ENCODE measurements around the gene PIEZO1.

DNA sequence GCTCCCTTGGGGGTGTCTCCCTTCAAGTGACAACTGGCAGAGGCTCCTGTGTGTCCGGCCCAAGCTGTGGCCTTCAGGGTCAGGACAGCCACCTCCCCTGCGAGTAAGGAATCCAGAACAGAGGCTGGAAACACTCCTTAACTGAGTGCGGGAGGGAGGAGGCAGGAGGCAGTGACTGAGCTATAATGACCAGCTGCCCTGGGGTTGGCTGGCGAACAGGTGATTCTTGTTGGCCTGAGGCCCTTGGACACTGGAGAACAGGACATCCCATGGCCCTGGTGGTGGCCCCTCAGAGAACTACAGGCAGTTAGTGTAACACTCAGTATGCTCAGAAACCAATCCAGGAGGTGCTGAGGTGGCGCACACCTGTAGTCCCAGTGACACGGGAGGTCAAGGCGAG lies 89.3 kb downstream of the PIEZO1 start:
- no peak for TF ChIP-seq FOXP1 (CRISPR knock-in tag; IDR thresholded peaks at IDR 0.05)
- TF ChIP-seq, protein P1, sequence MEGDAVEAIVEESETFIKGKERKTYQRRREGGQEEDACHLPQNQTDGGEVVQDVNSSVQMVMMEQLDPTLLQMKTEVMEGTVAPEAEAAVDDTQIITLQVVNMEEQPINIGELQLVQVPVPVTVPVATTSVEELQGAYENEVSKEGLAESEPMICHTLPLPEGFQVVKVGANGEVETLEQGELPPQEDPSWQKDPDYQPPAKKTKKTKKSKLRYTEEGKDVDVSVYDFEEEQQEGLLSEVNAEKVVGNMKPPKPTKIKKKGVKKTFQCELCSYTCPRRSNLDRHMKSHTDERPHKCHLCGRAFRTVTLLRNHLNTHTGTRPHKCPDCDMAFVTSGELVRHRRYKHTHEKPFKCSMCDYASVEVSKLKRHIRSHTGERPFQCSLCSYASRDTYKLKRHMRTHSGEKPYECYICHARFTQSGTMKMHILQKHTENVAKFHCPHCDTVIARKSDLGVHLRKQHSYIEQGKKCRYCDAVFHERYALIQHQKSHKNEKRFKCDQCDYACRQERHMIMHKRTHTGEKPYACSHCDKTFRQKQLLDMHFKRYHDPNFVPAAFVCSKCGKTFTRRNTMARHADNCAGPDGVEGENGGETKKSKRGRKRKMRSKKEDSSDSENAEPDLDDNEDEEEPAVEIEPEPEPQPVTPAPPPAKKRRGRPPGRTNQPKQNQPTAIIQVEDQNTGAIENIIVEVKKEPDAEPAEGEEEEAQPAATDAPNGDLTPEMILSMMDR (IDR thresholded peaks at IDR 0.05 in 2 of 3, conservative IDR thresholded peaks at IDR 0.05 in 1 of 3; ENCODE audit: insufficient read depth in 2 of 3, low read depth in 1 of 3, low read length in 3 of 3): no peak
- TF ChIP-seq, protein P2, sequence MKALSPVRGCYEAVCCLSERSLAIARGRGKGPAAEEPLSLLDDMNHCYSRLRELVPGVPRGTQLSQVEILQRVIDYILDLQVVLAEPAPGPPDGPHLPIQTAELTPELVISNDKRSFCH (CRISPR knock-in tag; IDR thresholded peaks at IDR 0.05): no peak
- TF ChIP-seq, protein P2 (tag; IDR thresholded peaks at IDR 0.05): no peak
- TF ChIP-seq, protein P3, sequence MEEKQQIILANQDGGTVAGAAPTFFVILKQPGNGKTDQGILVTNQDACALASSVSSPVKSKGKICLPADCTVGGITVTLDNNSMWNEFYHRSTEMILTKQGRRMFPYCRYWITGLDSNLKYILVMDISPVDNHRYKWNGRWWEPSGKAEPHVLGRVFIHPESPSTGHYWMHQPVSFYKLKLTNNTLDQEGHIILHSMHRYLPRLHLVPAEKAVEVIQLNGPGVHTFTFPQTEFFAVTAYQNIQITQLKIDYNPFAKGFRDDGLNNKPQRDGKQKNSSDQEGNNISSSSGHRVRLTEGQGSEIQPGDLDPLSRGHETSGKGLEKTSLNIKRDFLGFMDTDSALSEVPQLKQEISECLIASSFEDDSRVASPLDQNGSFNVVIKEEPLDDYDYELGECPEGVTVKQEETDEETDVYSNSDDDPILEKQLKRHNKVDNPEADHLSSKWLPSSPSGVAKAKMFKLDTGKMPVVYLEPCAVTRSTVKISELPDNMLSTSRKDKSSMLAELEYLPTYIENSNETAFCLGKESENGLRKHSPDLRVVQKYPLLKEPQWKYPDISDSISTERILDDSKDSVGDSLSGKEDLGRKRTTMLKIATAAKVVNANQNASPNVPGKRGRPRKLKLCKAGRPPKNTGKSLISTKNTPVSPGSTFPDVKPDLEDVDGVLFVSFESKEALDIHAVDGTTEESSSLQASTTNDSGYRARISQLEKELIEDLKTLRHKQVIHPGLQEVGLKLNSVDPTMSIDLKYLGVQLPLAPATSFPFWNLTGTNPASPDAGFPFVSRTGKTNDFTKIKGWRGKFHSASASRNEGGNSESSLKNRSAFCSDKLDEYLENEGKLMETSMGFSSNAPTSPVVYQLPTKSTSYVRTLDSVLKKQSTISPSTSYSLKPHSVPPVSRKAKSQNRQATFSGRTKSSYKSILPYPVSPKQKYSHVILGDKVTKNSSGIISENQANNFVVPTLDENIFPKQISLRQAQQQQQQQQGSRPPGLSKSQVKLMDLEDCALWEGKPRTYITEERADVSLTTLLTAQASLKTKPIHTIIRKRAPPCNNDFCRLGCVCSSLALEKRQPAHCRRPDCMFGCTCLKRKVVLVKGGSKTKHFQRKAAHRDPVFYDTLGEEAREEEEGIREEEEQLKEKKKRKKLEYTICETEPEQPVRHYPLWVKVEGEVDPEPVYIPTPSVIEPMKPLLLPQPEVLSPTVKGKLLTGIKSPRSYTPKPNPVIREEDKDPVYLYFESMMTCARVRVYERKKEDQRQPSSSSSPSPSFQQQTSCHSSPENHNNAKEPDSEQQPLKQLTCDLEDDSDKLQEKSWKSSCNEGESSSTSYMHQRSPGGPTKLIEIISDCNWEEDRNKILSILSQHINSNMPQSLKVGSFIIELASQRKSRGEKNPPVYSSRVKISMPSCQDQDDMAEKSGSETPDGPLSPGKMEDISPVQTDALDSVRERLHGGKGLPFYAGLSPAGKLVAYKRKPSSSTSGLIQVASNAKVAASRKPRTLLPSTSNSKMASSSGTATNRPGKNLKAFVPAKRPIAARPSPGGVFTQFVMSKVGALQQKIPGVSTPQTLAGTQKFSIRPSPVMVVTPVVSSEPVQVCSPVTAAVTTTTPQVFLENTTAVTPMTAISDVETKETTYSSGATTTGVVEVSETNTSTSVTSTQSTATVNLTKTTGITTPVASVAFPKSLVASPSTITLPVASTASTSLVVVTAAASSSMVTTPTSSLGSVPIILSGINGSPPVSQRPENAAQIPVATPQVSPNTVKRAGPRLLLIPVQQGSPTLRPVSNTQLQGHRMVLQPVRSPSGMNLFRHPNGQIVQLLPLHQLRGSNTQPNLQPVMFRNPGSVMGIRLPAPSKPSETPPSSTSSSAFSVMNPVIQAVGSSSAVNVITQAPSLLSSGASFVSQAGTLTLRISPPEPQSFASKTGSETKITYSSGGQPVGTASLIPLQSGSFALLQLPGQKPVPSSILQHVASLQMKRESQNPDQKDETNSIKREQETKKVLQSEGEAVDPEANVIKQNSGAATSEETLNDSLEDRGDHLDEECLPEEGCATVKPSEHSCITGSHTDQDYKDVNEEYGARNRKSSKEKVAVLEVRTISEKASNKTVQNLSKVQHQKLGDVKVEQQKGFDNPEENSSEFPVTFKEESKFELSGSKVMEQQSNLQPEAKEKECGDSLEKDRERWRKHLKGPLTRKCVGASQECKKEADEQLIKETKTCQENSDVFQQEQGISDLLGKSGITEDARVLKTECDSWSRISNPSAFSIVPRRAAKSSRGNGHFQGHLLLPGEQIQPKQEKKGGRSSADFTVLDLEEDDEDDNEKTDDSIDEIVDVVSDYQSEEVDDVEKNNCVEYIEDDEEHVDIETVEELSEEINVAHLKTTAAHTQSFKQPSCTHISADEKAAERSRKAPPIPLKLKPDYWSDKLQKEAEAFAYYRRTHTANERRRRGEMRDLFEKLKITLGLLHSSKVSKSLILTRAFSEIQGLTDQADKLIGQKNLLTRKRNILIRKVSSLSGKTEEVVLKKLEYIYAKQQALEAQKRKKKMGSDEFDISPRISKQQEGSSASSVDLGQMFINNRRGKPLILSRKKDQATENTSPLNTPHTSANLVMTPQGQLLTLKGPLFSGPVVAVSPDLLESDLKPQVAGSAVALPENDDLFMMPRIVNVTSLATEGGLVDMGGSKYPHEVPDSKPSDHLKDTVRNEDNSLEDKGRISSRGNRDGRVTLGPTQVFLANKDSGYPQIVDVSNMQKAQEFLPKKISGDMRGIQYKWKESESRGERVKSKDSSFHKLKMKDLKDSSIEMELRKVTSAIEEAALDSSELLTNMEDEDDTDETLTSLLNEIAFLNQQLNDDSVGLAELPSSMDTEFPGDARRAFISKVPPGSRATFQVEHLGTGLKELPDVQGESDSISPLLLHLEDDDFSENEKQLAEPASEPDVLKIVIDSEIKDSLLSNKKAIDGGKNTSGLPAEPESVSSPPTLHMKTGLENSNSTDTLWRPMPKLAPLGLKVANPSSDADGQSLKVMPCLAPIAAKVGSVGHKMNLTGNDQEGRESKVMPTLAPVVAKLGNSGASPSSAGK (IDR thresholded peaks at IDR 0.05): no peak
- TF ChIP-seq MEF2A (IDR thresholded peaks at IDR 0.05; ENCODE audit: control insufficient read depth, low read depth, low read length): no peak
- TF ChIP-seq, protein P4, sequence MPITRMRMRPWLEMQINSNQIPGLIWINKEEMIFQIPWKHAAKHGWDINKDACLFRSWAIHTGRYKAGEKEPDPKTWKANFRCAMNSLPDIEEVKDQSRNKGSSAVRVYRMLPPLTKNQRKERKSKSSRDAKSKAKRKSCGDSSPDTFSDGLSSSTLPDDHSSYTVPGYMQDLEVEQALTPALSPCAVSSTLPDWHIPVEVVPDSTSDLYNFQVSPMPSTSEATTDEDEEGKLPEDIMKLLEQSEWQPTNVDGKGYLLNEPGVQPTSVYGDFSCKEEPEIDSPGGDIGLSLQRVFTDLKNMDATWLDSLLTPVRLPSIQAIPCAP (CRISPR knock-in tag; IDR thresholded peaks at IDR 0.05; ENCODE audit: borderline replicate concordance): no peak
- TF ChIP-seq, protein P5, sequence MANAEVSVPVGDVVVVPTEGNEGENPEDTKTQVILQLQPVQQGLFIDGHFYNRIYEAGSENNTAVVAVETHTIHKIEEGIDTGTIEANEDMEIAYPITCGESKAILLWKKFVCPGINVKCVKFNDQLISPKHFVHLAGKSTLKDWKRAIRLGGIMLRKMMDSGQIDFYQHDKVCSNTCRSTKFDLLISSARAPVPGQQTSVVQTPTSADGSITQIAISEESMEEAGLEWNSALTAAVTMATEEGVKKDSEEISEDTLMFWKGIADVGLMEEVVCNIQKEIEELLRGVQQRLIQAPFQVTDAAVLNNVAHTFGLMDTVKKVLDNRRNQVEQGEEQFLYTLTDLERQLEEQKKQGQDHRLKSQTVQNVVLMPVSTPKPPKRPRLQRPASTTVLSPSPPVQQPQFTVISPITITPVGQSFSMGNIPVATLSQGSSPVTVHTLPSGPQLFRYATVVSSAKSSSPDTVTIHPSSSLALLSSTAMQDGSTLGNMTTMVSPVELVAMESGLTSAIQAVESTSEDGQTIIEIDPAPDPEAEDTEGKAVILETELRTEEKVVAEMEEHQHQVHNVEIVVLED (CRISPR knock-in tag; IDR thresholded peaks at IDR 0.05): no peak
- TF ChIP-seq, protein P6, sequence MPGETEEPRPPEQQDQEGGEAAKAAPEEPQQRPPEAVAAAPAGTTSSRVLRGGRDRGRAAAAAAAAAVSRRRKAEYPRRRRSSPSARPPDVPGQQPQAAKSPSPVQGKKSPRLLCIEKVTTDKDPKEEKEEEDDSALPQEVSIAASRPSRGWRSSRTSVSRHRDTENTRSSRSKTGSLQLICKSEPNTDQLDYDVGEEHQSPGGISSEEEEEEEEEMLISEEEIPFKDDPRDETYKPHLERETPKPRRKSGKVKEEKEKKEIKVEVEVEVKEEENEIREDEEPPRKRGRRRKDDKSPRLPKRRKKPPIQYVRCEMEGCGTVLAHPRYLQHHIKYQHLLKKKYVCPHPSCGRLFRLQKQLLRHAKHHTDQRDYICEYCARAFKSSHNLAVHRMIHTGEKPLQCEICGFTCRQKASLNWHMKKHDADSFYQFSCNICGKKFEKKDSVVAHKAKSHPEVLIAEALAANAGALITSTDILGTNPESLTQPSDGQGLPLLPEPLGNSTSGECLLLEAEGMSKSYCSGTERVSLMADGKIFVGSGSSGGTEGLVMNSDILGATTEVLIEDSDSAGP (CRISPR knock-in tag; IDR thresholded peaks at IDR 0.05): no peak
- no peak for TF ChIP-seq KDM1A (IDR thresholded peaks at IDR 0.05)
- no peak for TF ChIP-seq BHLHE40 (IDR thresholded peaks at IDR 0.05; ENCODE audit: low read length)
- no peak for TF ChIP-seq CREB1 (IDR thresholded peaks at IDR 0.05)
- TF ChIP-seq CREB1 (CRISPR knock-in tag; IDR thresholded peaks at IDR 0.05): no peak
- no peak for TF ChIP-seq POLR2A (conservative IDR thresholded peaks at IDR 0.05)
- no peak for TF ChIP-seq TEAD4 (IDR thresholded peaks at IDR 0.05; ENCODE audit: low read length)
- TF ChIP-seq TEAD4 (CRISPR knock-in tag; IDR thresholded peaks at IDR 0.05; ENCODE audit: borderline replicate concordance): no peak
- no peak for TF ChIP-seq POLR2AphosphoS5 (IDR thresholded peaks at IDR 0.05; ENCODE audit: control insufficient read depth, insufficient read depth, low read depth, low read length)
